Astrocyte (in vitro differentiated cells and primary cell): ENCODE data around the gene ELK3.

Experiments used
- CTCF ChIP-seq: IDR thresholded peaks from 2 replicates; pipeline ENCODE4 v1.5.1; 2011; ENCODE audit warnings: low read depth, mild to moderate bottlenecking, inconsistent platforms, low read length, moderate library complexity; ENCODE audit not compliant: insufficient read depth
- EZH2 ChIP-seq: IDR thresholded peaks from 2 replicates; pipeline ENCODE4 v1.6.1; 2012; ENCODE audit warnings: mild to moderate bottlenecking, low read length, inconsistent platforms; ENCODE audit not compliant: insufficient read depth

- no peak for TF ChIP-seq CTCF
- TF ChIP-seq EZH2: no peak
Observed at GRCh38 chr12:96260644-96261043, 66.5 kb downstream of the ELK3 start.
